GM21619 (cell line): Measurements from ENCODE around the gene BCR.

Experiments used
- ATAC-seq: cut with Tn5 transposase; IDR thresholded peaks from one replicate; pipeline ENCODE4 v1.9.1; 2021; ENCODE audit not compliant: unreplicated experiment

Gene BCR

DNA sequence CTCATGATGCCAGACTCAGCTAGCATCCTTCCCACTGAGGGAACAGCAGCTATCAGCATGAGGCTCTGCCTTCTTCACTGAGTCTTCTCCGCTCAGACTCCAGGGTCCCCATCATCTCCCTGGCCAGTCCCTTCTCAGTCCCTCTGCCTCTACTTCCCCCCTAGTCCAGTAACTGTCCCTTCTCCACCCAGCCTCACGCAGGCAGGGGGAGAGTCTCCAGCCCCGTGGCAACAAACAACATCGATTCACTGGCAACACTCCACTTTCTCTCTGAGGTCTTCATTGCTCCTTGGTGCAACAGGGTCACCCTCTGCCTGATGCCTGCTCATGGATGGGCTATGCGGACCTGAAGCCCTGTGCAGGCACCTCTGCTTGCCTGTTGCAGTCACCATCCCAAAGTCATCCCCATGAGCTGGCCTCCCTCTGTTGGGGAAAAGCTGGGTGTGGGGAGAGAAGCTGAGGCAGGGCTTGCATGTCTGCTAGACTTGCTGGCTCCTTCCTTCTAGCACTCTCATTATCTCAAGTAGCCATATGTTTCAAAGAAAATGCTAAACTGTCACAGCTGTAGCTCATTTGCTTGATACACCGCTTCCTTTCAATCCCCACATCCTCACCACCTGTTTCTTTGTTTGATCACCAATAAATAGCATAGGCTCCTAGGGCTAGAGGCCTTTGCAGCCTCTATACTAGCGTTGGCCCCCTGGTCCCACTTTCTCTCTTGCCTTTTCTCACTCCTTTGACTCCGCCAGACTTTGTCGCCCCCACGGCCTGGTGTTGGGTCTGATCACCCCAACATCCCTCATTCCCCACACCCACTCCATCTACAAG lies 4.3 kb upstream of the BCR start:
- ATAC-seq, result no peak

DNA sequence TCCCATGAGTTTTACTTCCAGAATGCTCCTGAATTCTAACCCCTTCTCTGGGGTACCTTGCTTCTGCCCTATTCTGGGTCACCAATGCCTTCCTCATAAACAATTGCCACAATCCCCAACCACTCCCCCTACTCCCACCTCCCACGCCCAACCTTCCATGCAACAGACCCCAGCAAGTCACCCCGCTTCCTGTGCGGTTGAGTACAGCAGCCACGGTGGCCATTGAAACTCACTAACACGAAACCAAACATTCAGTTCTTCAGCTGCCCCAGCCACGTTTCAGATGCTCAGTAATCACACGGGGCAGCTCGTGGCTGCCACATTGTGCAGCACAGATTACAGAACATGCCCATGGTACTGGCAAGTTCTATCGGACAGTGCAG lies 3.7 kb upstream of the BCR start:
- ATAC-seq, result no peak

- ATAC-seq, result no peak
Measured at GRCh38 chr22:23177197-23177596, 3.1 kb upstream of the BCR start.

DNA sequence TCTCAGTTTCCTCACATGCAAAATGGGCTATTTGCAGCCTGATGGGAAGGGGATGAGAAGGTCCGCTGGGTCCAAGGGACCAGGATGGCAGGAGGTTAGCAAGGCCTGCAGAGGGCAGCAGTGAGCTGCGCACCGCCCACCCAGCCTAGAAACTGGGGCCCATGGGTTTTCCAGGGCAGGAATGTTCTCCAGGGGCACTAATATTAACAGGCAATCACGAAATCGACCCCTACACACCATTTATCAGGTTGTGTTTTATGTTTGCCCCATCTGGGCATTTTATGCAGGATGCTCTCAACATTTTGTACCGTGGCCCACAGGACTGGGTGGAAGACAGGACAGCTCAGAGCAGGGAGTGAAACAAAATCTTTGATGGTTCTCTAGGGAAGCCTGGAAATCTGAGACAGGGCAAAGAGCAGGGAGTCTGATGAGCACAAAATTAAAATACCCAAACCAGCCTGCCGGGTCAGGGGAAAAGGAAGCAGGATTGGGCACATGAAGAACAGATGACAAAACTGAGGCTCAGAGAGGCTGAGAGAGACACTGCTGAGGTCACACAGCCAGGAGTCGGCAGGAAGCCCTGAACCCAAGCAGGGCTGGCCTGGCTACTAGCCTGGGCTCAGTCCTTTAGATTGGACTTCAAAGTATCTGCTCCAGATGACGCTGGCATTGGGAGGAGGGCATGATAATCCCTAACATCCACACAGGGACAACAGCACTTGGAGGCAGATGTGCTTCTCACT lies 1.6 kb upstream of the BCR start:
- no peak for ATAC-seq

- no peak for ATAC-seq
Measured at GRCh38 chr22:23179381-23180299, 669 bp upstream of the BCR start.

GRCh38 chr22:23180893-23181720 lies 798 bp downstream of the BCR start:
- ATAC-seq, result no peak

DNA sequence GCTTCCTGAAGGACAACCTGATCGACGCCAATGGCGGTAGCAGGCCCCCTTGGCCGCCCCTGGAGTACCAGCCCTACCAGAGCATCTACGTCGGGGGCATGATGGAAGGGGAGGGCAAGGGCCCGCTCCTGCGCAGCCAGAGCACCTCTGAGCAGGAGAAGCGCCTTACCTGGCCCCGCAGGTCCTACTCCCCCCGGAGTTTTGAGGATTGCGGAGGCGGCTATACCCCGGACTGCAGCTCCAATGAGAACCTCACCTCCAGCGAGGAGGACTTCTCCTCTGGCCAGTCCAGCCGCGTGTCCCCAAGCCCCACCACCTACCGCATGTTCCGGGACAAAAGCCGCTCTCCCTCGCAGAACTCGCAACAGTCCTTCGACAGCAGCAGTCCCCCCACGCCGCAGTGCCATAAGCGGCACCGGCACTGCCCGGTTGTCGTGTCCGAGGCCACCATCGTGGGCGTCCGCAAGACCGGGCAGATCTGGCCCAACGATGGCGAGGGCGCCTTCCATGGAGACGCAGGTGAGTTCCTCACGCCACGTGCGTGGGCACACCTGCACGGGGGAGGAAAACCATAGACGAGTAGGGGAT lies 1.5 kb downstream of the BCR start:
- ATAC-seq, result no peak

DNA sequence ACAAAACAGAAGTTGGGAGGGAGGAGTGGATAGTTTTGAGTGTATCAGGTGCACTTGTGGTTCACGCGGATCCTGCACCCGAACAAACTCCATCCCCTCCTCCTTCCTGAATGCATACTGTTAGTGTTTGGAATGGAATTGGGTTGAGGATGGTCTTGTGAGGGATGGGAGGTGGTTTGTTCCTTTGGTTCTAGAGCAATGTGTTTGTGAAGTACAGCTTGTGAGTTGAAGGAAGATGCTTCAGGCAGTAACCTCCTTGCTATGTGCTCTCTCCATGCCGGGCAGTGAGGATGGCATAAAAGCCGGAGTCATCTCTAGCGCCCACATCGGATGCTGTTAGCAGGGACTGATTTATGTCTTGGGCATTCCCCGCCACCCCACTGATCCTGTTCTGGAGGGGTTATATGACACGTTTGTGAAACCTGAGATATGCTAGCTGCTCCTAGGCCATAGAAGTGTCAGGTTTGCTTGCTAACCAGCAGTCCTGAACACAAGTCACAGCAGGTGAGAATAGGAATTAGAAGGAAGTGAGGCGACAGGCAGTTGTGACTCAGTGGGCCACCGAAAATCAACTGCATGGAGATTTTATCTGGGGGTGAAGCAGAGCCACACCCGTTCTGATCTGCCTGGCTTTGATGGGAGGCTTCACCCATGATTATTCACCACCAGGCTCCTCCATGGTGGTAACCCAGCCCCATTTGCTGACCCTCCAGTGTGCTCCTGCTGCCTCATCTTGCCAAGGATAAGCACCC lies 2.2 kb downstream of the BCR start:
- no peak for ATAC-seq

GRCh38 chr22:23183061-23183698 lies 2.9 kb downstream of the BCR start:
- no peak for ATAC-seq

DNA sequence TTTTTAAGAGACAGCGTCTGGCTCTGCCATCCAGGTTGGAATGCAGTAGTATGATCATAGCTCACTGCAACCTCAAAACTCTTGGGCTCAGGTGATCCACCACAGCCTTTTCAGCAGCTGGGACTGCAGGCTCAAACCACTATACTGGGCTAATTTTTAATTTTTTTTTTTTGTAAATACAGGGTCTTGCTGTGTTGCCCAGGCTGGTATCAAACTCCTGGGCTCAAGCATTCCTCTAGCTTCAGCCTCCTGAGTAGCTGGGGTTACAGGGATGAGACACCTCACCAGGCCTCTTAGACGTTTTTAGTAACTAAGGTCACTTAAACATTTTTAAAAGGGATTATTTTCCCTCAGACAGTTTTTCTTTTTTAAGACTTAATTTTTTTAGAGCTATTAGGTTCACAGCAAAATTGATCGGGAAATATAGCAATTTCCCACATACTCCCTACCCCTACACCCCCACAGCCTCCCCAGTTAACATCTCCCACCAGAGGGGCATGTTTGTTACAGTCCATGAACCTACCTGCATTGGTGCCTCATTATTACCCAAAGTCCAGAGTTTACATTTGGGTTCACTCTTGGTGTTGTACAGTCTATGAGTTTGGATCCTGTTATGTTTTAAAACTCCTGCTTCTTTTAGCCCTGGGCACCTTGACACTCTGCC lies 3.9 kb downstream of the BCR start:
- no peak for ATAC-seq

DNA sequence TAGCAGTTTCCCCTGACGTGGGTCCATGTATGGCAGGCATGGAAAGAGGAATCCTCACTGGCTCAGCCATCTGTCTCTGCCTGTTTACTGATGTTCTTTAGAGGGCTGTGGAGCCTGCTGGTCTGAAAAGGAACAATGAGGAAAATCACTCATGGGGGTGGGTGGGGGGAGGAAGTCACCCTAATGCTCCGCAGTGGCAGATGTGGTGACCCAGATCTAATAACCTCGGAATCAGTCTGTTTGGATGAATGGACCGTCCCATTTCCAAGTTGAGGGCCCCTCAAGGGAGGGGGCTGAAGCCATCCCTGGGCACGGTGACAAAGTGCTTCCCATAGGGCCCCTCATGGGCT lies 4.4 kb downstream of the BCR start:
- no peak for ATAC-seq

- ATAC-seq, result no peak
Measured at GRCh38 chr22:23187211-23187610, 6.9 kb downstream of the BCR start.

DNA sequence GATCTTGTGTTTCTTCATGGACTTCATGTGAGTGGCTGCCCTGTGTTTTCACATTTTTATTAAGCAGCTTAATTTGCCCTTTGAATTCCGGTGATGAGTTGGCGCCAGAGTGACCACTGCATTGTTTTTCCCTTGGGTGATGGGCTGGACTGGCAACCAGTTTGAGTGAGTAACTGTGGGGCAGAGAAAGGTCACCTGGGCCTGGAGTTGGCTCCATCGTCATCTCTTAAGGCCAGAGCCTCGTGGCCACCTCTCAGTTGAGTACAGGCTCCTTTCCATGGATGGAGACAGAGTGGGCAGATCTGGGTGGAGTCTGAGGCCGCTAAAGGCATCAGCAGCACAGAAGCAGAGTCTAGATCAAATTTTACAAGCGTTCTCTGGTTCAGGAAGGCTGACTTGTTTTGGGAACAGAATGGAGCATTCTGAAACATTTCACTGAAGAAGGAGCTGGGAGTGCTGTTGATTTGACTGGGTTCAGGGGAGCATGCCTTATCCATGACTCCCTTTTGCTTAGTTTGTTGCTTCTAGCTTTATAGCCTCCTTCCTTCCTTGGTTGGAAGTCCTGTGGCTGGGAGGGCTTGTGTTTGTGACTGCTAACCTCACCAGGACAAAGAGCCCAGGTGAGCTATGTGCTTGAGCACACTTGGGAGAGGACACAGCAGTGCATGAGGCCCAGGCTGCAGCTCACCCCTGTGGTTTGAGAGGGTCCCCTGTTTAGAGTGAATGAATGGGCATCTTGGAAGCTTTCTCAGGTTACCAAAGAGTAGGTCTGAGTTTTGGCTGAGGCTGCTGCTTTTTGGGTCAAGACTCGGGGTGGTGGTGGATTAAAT lies 7.8 kb downstream of the BCR start:
- no peak for ATAC-seq

DNA sequence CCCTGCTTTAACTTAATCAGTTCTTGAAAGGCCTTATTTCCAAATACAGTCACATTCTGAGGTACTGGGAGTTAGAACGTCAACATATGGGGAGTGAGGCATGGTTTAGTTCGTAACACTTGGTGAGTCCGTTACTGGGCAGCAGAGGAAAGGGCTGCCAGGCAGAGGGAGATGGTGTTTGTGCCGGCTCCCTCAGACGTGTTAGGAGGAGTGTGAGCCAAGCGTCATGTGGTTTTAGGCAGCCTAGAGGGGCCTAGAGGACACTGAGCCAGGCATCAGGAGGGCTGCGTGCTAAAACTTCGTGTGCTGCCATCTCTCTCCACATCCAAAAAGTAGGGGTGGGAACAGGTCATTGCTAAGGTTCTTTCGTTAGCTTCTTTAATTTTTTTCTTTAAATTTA lies 10.2 kb downstream of the BCR start:
- no peak for ATAC-seq

- ATAC-seq, result no peak
Measured at GRCh38 chr22:23192133-23192532, 11.8 kb downstream of the BCR start.

DNA sequence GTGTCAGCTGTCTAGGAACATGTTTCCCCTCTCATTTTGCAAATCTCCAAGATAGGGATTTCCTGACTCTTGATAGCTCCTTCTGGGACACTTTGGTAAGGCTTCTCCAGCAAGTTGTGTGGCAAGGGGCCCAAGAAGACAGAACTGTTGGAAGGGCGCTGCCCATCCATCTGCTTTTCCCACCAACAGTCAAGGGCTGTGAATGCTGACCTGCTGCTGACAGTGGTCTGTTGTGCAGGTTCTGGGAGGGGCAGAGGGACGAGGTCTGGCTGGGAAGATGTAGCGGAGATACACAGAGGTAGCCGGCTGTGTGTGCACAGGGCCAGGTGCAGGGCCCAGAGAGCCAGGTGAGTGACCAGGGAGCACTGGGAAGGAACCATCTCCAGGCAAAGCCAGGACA lies 12.2 kb downstream of the BCR start:
- no peak for ATAC-seq

GRCh38 chr22:23193196-23193827 lies 13.0 kb downstream of the BCR start:
- no peak for ATAC-seq
